ENCODE results near the gene CMSS1.

DNA sequence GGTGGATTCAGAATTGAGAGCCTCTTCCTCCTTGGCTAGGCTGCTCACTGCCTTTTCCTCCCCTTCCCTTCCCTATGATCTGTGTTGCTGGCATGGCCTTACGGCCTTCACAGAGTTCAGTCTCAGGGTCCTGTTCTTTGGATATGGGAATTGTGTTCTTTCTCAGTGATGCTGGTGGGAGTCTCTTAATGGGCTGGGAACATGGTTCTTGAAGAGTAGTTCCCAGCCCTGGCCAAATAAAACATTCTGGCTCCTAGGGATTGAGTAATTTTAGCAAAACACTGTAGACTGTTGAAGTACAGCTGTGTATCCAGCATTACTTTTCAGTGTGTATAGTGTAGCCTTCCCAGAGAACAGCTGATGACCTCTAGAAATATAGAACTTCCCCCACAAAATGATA is 319.3 kb downstream of the CMSS1 start:
- TF ChIP-seq OVOL3 (tag by site-specific recombination; IDR thresholded peaks at IDR 0.05) (no peak), ZNF146 (tag by site-specific recombination; IDR thresholded peaks at IDR 0.05) (no peak)
- TF ChIP-seq, protein P1, sequence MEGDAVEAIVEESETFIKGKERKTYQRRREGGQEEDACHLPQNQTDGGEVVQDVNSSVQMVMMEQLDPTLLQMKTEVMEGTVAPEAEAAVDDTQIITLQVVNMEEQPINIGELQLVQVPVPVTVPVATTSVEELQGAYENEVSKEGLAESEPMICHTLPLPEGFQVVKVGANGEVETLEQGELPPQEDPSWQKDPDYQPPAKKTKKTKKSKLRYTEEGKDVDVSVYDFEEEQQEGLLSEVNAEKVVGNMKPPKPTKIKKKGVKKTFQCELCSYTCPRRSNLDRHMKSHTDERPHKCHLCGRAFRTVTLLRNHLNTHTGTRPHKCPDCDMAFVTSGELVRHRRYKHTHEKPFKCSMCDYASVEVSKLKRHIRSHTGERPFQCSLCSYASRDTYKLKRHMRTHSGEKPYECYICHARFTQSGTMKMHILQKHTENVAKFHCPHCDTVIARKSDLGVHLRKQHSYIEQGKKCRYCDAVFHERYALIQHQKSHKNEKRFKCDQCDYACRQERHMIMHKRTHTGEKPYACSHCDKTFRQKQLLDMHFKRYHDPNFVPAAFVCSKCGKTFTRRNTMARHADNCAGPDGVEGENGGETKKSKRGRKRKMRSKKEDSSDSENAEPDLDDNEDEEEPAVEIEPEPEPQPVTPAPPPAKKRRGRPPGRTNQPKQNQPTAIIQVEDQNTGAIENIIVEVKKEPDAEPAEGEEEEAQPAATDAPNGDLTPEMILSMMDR (tag by site-specific recombination; IDR thresholded peaks at IDR 0.05): no peak
